Keratinocyte (primary cell): Measurements from ENCODE around the gene RPEL1.

Experiments used
- EZH2 ChIP-seq: IDR thresholded peaks from one replicate; pipeline ENCODE4 v1.6.1; 2012; ENCODE audit warnings: inconsistent platforms, mild to moderate bottlenecking, low read length, moderate library complexity
- TF ChIP-seq, protein P1 (sequence below), 3 experiments: IDR thresholded peaks in 1 of 3; conservative IDR thresholded peaks in 1 of 3; optimal IDR thresholded peaks in 1 of 3; 2 replicates in 2 of 3; 3 replicates in 1 of 3; pipeline versions ENCODE3 to v1.5.1; 2011; ENCODE audit warnings: low read length in 3 of 3, mild to moderate bottlenecking in 3 of 3, moderate library complexity in 2 of 3, control low read depth in 1 of 3, inconsistent platforms in 1 of 3; ENCODE audit not compliant: insufficient read depth in 2 of 3; ENCODE audit errors: extremely low read depth in 1 of 3

- TF ChIP-seq, protein P1, sequence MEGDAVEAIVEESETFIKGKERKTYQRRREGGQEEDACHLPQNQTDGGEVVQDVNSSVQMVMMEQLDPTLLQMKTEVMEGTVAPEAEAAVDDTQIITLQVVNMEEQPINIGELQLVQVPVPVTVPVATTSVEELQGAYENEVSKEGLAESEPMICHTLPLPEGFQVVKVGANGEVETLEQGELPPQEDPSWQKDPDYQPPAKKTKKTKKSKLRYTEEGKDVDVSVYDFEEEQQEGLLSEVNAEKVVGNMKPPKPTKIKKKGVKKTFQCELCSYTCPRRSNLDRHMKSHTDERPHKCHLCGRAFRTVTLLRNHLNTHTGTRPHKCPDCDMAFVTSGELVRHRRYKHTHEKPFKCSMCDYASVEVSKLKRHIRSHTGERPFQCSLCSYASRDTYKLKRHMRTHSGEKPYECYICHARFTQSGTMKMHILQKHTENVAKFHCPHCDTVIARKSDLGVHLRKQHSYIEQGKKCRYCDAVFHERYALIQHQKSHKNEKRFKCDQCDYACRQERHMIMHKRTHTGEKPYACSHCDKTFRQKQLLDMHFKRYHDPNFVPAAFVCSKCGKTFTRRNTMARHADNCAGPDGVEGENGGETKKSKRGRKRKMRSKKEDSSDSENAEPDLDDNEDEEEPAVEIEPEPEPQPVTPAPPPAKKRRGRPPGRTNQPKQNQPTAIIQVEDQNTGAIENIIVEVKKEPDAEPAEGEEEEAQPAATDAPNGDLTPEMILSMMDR (optimal IDR thresholded peaks at IDR 0.05 in 1 of 3, IDR thresholded peaks at IDR 0.05 in 1 of 3, conservative IDR thresholded peaks at IDR 0.05 in 1 of 3; ENCODE audit: extremely low read depth in 1 of 3, insufficient read depth in 2 of 3, low read length in 3 of 3), result no peak
- no peak for TF ChIP-seq EZH2
Measured at GRCh38 chr10:103207141-103207540, 38.5 kb upstream of the RPEL1 start.
